Ovary (tissue), 9 donors: ENCODE measurements around the gene SUSD3. TPM values are rescaled to one million over a fixed set of nuclear protein-coding genes. Genes with fewer than 3 reads are reported as not detected.
A peak's percentile ranks its signal among the peaks of the same experiment; 100 is the strongest.

Experiments
- DNase-seq, 5 donors: peaks; one replicate each; pipeline ENCODE4 v3.0.0-alpha.2; 2019 to 2020
- H3K27ac ChIP-seq, 2 donors: fragments of 200-600 bp; one replicate each; pipeline versions ENCODE4 v1.5.1 to v1.8.0; 2019 to 2022
- H3K27me3 ChIP-seq: fragments of 200-600 bp; one replicate; pipeline ENCODE4 v1.8.0; 2022
- H3K36me3 ChIP-seq: fragments of 200-600 bp; sonication (generic); one replicate; pipeline ENCODE4 v1.5.1; 2019
- H3K4me1 ChIP-seq: one replicate; pipeline ENCODE4 v1.8.1; 2013; ENCODE audit warnings: mild to moderate bottlenecking, moderate library complexity; ENCODE audit not compliant: insufficient read depth
- H3K4me3 ChIP-seq: fragments of 200-600 bp; sonication (generic); one replicate; pipeline ENCODE4 v1.5.1; 2017
- H3K9me3 ChIP-seq, 2 donors: fragments of 200-600 bp in 1 of 2; sonication (generic) in 1 of 2; one replicate each; pipeline versions ENCODE4 v1.5.1 to v1.8.1; 2013 to 2019; ENCODE audit warnings: mild to moderate bottlenecking in 1 of 2, moderate library complexity in 1 of 2
- EP300 ChIP-seq: sonication (generic); formaldehyde crosslinking; IDR thresholded peaks from one replicate; pipeline ENCODE4 v1.6.1; 2017; ENCODE audit warnings: antibody characterized with exemption
- POLR2A ChIP-seq: fragments of 450-650 bp; IDR thresholded peaks from one replicate; pipeline ENCODE4 v1.6.1; 2017; ENCODE audit warnings: antibody characterized with exemption, mild to moderate bottlenecking, moderate library complexity
- WGBS, 3 donors: extraction: QIAGEN DNeasy Blood & Tissue Kit in 1 of 3; methylation state at CpG; one replicate each; pipeline versions ENCODE4 v1.1.5 to v1.1.7; 2013 to 2017; 5-methylcytosine and 5-hydroxymethylcytosine counted together
- intact Hi-C, 4 donors: fragments of 100-400 bp; cut with DNase I; formaldehyde crosslinking; loops; one replicate each; pipeline versions ENCODE4 v1.11.0 to v1.15.1; 2022 to 2023
- polyA plus RNA-seq, 2 donors: library from polyadenylated mRNA; stranded (reverse); fragments of 200-250 nt in 1 of 2; fragments of 350-450 nt in 1 of 2; fragmentation: Illumina TruSeq in 1 of 2; extraction: RNeasy Lipid Tissue Mini Kit (QIAGEN cat#74804) in 1 of 2; gene quantifications; one replicate each; pipeline ENCODE4 v1.2.3, GENCODE V29; 2013 to 2014
- total RNA-seq, 7 donors: library from RNA; depleted of rRNA in 2 of 7; stranded (reverse); fragments of >200 nt in 2 of 7; fragmentation: NEBNext Ultra II Directional in 3 of 7; extraction: Animal tissue kit (Norgen Biotek cat#: 25700) in 3 of 7; gene quantifications; one replicate each; pipeline versions ENCODE4 v1.1.0 to v1.2.4, GENCODE V29; 2016 to 2023
- TF ChIP-seq, protein P1 (sequence below), 3 donors: fragments of 450-650 bp in 2 of 3; fragments of 200-600 bp in 1 of 3; IDR thresholded peaks; one replicate each; pipeline versions ENCODE4 v1.5.1 to v1.8.0; 2016 to 2022; ENCODE audit warnings: antibody characterized with exemption in 3 of 3, mild to moderate bottlenecking in 1 of 3
- donor health status: DM: no; HTN: no; CAD: no; lungs with moderate emphysema.
- donor health status: DM: no; HTN: no; CAD: no.
- donor health status: Bipolar disorder and iron deficiency.
- donor health status: DM: yes; HTN: yes; CAD: no.
- donor health status: DM: no; HTN: no; CAD: no.
- donor health status: DM: yes; HTN: yes; CAD: no.

SUSD3 gene
- total and polyA plus RNA-seq, 9 donors = 9.6 to 66.1 (median 42.4) TPM

DNA sequence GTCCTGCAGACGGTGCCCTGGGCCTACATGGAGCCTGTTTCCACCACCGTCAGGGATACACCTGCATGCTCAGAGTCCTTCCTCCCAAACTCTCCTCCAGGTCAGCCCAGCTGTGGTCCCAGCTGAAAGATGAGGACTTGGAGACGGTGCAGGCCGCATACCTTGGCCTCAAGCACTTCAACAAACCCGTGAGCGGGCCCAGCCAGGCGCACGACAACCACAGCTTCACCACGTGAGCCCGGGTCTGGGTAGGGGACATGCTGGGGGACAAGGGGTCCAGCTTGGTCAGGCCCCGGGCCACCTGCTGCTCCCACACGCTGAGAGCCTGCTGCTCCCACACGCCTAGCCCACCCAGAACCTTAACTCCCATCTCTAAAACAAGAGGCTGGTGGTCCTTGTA is 20.9 kb downstream of the SUSD3 start:
- Histone ChIP-seq H3K4me3 (no peak overlapping the region), H3K27ac (no peak overlapping the region), H3K9me3 (no peaks in the 10 kb centered on the region), H3K27me3 (no peaks in the 10 kb centered on the region), H3K4me1 (peaks cover 5% of the 10 kb centered on the region), H3K36me3 (no peaks in the 10 kb centered on the region)
- intact Hi-C loops = no loop called here
- TF ChIP-seq EP300 = no peak
- TF ChIP-seq, protein P1, sequence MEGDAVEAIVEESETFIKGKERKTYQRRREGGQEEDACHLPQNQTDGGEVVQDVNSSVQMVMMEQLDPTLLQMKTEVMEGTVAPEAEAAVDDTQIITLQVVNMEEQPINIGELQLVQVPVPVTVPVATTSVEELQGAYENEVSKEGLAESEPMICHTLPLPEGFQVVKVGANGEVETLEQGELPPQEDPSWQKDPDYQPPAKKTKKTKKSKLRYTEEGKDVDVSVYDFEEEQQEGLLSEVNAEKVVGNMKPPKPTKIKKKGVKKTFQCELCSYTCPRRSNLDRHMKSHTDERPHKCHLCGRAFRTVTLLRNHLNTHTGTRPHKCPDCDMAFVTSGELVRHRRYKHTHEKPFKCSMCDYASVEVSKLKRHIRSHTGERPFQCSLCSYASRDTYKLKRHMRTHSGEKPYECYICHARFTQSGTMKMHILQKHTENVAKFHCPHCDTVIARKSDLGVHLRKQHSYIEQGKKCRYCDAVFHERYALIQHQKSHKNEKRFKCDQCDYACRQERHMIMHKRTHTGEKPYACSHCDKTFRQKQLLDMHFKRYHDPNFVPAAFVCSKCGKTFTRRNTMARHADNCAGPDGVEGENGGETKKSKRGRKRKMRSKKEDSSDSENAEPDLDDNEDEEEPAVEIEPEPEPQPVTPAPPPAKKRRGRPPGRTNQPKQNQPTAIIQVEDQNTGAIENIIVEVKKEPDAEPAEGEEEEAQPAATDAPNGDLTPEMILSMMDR (IDR thresholded peaks at IDR 0.05) = no peak
- no peak for TF ChIP-seq POLR2A
- DNase-seq = peak in 4 of 5 donors; percentile 5 to 21 (median 15)
- 85 to 89% (median 89%) methylated on average over 13 of the region's 13 CpGs for WGBS, 3 donors

- no peak overlapping the region for H3K27ac ChIP-seq
- no peaks in the 10 kb centered on the region for H3K9me3 ChIP-seq
- no peak overlapping the region for H3K4me3 ChIP-seq
- no peaks in the 10 kb centered on the region for H3K36me3 ChIP-seq
- no peaks in the 10 kb centered on the region for H3K27me3 ChIP-seq
- TF ChIP-seq POLR2A = no peak
- TF ChIP-seq, protein P1 (IDR thresholded peaks at IDR 0.05) = no peak
- TF ChIP-seq EP300 = no peak
- intact Hi-C loops = no loop called here
- 85 to 96% (median 88%) methylated on average over 9 of the region's 9 CpGs for WGBS, 3 donors
- H3K4me1 ChIP-seq = peaks cover 3% of the 10 kb centered on the region
- DNase-seq = peak in 4 of 5 donors; percentile 8 to 28 (median 10)
Observed at GRCh38 chr9:93080406-93080805, 21.9 kb downstream of the SUSD3 start.

DNA sequence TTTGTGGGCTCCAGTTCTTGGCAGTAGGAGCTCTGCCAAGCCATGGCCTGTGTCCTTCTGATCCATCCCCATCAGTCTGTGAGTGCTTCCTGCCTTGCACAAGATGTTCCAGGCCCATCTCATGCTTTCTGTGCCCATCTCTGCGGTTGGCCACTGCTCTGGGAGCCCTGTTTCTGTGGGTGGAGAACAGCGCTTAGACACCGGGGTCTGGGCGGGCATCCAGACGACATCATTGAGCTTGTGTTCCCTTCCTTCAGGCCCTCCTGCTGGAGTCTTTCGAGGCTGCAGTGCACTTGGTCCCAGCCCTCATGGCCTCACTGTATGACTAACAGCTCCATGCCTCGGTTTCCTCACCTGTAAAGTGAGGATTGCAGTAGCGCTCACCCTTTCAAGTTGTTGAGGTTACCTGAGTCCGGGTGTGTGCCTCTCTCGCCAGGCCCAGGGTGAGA is 22.6 kb downstream of the SUSD3 start:
- Histone ChIP-seq H3K9me3 (no peaks in the 10 kb centered on the region), H3K27me3 (no peaks in the 10 kb centered on the region), H3K4me3 (no peak overlapping the region), H3K4me1 (no peaks in the 10 kb centered on the region), H3K36me3 (no peaks in the 10 kb centered on the region), H3K27ac (no peak overlapping the region)
- 91 to 93% (median 92%) methylated on average over 10 of the region's 10 CpGs for WGBS, 3 donors
- intact Hi-C loops = no loop called here
- TF ChIP-seq POLR2A (no peak), EP300 (no peak)
- TF ChIP-seq, protein P1 (IDR thresholded peaks at IDR 0.05) = no peak
- peak in 3 of 5 donors; percentile 1 to 28 (median 22) for DNase-seq

DNA sequence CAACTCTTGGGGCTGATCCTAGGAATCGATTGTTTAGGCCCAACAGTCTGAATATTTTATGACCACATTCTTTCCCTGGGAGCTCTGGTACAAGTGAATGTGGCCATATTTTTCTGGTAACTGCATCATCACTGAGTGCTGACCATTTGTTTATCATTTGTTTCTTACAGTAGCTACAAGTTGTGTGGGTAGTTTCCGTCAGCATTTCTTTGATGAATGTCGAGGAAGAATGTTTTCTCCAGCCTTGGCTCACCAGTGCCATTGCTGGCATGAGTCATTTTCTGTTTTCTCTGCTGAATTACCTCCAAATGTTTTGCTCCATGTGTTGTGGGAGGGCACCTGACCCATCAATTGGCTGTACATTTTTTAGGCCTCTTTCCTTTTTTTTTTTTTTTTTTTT is 23.4 kb downstream of the SUSD3 start:
- intact Hi-C loops = no loop called here
- 32 to 49% (median 38%) methylated on average over 3 of the region's 3 CpGs for WGBS, 3 donors
- Histone ChIP-seq H3K4me1 (no peaks in the 10 kb centered on the region), H3K4me3 (no peak overlapping the region), H3K27me3 (no peaks in the 10 kb centered on the region), H3K27ac (no peak overlapping the region), H3K36me3 (no peaks in the 10 kb centered on the region), H3K9me3 (no peaks in the 10 kb centered on the region)
- TF ChIP-seq EP300 (no peak), POLR2A (no peak)
- TF ChIP-seq, protein P1 (IDR thresholded peaks at IDR 0.05) = no peak
- no peak for DNase-seq
